Right forelimb (tissue), 1 donor: ENCODE results near the gene INSR.
A peak's percentile ranks its signal among the peaks of the same experiment; 100 is the strongest.
"Not testable (repeated sequence)": the region's sequence is repeated elsewhere in the genome, so short reads cannot be mapped to it uniquely, and the experiment has no call there.

ENCODE experiments used
- DNase-seq: peaks from one replicate; pipeline ENCODE4 v3.0.0-alpha.2; 2018

Gene INSR

GRCh38 chr19:7078008-7078407 lies 216.2 kb downstream of the INSR start:
- DNase-seq, result no peak

- DNase-seq, result no peak
Observed at GRCh38 chr19:7076151-7076550, 218.1 kb downstream of the INSR start.

- no peak for DNase-seq
Observed at GRCh38 chr19:7074705-7075282, 219.4 kb downstream of the INSR start.

GRCh38 chr19:7072541-7072940 lies 221.7 kb downstream of the INSR start:
- no peak for DNase-seq

- DNase-seq, result no peak
Observed at GRCh38 chr19:7069904-7070226, 224.3 kb downstream of the INSR start.

GRCh38 chr19:7069042-7069903 lies 224.9 kb downstream of the INSR start, which contains the start of gene ZNF557:
TSS of gene ZNF557 (plus strand) at chr19:7069703. CDS start at chr19:7075075, 5,372 bp downstream.
- peak; percentile 99 for DNase-seq

GRCh38 chr19:7068599-7068998 lies 225.6 kb downstream of the INSR start:
- no peak for DNase-seq

- no peak for DNase-seq
Observed at GRCh38 chr19:7067716-7068115, 226.5 kb downstream of the INSR start.

GRCh38 chr19:7067122-7067521 lies 227.1 kb downstream of the INSR start:
- DNase-seq, result not testable (repeated sequence)

GRCh38 chr19:7063764-7064418 lies 230.3 kb downstream of the INSR start:
- DNase-seq, result no peak

- DNase-seq, result no peak
Observed at GRCh38 chr19:7063339-7063738, 230.9 kb downstream of the INSR start.
